GM19324 (cell line): Measurements from ENCODE around the gene CCDC30.
"Not testable (repeated sequence)": the region's sequence is repeated elsewhere in the genome, so short reads cannot be mapped to it uniquely, and the experiment has no call there.

ENCODE experiments used
- ATAC-seq: cut with Tn5 transposase; IDR thresholded peaks from one replicate; pipeline ENCODE4 v1.9.1; 2021; ENCODE audit warnings: mild to moderate bottlenecking, moderate library complexity; ENCODE audit not compliant: unreplicated experiment, low FRiP score

The CCDC30 gene

DNA sequence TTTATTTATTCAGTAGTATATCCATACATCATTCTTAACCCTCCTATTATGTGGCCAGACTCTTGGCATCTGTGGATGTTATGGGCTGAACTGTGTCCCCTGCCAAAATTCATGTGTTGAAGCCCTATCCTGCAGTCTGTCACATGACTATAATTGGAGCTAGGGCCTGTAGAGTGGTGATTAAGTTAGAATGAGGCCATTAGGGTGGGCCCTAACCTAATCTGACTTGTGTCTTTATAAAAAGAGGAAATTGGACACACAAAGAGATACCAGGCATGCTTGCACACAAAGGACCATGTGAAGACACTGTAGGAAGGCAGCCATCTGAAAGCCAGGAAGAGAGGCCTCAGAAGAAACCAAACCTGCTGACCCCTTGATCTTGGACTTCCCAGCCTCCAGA is 13.8 kb upstream of the CCDC30 start:
- no peak for ATAC-seq

DNA sequence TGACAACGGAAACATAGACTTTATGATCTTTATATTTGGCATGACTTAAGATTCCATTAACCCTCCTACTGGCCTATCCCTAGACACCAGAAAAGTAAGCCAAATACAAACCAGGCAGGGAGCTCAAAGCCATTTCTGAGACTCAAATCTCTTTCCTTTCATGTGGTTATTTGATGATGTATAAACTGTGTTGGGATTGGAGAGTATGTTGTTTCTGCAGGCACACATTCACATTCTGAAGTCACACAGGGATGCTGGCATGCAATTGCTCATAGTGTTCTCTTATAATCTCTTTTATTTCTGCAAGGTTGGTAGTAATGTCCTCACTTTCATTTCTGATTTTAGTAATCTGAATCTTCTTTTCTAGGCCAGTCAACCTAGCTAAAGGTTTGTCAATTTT is 13.0 kb upstream of the CCDC30 start:
- no peak for ATAC-seq

DNA sequence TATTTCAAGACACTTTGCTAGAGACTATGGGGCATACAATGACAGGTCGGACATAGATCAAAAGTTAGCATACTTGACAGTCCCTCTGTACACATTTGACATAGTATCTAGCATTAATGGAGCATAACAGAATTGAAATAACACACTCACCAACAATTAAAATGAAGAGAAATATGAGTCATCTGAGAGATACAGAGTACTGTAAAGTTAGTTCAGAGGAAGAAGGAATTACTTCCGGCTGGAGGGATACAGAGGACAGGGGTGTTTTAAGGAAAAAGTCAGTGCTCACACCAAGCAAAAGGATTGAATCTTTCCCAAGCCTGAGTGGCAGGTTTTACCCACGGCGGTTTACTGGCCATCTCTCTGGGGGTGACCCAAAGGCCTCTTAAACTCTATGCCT is 9.7 kb upstream of the CCDC30 start:
- no peak for ATAC-seq

- ATAC-seq, result no peak
Observed at GRCh38 chr1:42454403-42454802, 8.7 kb upstream of the CCDC30 start.

DNA sequence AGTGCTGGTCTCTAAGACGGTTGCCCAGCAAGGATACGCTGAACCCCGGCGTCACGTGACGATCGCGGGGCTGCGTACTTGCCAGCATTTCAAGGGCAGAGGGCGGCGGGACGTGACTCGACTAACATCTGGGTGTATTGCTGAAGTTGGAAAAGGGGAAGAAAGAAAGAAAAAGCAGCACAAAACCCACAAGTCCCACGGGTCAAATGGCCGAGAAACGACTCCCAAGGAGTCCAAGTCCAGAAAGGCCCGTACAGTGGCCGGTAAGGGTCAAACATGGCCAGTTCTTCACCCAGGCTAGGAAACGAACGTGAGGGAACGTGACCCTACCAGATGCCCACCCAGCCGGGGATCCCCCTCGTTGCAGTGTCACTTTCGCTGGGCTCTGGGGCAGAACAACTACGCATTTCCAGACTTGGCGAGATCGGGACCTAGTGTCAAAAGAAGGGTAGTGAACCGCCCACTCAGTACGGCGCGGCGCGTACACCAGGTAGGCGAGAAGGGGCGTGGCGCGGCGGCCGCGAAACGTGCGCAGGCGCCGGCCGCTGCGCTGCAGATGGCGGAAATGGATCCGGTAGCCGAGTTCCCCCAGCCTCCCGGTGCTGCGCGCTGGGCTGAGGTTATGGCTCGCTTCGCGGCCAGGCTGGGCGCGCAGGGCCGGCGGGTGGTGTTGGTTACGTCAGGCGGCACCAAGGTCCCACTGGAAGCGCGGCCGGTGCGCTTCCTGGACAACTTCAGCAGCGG is 6.9 kb upstream of the CCDC30 start, which contains the start of the genes PPCS and ZMYND12:
Gene PPCS (plus strand): TSS at position 534 of the 744 bp plus-strand sequence. CDS start 23 bp downstream, at position 557.
Gene ZMYND12 (minus strand): TSS at position 13 of the 744 bp plus-strand sequence. CDS start 25 bp downstream, outside the sequence.
- ATAC-seq, result peak; percentile 85

DNA sequence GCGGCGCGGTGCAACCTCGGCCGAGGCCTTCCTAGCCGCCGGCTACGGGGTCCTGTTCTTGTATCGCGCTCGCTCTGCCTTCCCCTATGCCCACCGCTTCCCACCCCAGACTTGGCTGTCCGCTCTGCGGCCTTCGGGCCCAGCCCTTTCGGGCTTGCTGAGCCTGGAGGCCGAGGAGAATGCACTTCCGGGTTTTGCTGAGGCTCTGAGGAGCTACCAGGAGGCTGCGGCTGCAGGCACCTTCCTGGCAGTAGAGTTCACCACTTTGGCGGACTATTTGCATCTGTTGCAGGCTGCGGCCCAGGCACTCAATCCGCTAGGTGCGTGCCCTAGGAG is 6.4 kb upstream of the CCDC30 start:
- ATAC-seq, result peak; percentile 51

GRCh38 chr1:42461196-42461595 is 1.9 kb upstream of the CCDC30 start:
- ATAC-seq, result no peak

DNA sequence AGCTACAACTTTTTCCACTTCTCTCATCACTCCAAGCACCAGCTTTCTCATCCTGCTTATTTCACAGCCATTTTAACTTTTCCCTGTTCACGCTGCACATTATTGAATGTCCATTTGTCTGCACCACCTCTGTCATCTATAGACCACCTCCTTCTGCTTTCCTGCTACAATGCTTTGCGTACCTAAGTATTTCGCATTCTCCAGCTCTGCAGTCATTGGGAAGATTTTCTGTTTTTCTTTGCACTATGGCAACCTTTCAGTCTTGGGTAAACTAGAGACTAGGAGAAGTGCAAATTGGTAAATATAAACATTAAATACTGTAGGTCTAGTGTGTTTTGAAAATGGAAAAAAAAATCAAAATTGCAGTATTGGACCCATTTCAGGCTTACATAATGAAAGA is 835 bp downstream of the CCDC30 start:
- no peak for ATAC-seq

DNA sequence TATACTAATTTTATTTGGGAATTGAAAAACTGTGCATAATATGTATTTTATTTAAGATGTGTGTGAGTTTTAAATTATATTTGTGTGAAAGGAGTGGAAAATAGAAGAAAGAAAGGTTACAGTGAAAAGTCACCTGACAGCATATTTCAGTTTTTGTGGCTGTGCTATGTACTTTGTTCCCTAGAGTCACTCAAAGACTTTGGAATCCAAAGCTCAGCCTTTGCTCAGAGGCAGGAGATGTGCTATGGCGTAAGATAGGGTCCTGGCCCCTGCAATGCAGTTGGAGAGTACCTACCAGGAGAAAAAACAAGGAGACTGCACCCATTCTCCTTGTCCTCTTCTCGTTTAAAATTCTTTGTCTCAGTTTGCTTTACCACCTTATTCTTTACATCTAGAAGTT is 2.9 kb downstream of the CCDC30 start:
- no peak for ATAC-seq

DNA sequence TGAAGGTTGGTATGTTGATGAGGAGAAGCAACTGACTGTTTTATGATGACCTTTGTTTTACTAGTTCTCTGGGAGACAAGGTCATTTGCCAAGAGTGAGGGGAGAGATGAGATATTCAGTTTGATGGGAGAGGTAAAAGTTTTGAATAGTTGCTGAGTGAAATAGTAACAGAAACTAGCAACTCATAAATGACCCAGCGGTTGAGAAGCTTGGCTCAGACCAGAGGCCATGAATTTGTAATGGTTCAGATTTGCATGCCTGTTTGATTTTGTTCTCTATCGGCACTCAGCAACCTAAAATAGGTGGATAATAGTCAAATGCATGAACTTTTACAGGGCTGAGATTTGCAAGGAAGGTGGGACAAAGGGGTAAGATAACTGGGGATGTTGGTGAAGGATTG is 6.6 kb downstream of the CCDC30 start:
- no peak for ATAC-seq

- ATAC-seq, result no peak
Observed at GRCh38 chr1:42476605-42477004, 13.5 kb downstream of the CCDC30 start.

GRCh38 chr1:42477354-42477753 is 14.3 kb downstream of the CCDC30 start:
- not testable (repeated sequence) for ATAC-seq

DNA sequence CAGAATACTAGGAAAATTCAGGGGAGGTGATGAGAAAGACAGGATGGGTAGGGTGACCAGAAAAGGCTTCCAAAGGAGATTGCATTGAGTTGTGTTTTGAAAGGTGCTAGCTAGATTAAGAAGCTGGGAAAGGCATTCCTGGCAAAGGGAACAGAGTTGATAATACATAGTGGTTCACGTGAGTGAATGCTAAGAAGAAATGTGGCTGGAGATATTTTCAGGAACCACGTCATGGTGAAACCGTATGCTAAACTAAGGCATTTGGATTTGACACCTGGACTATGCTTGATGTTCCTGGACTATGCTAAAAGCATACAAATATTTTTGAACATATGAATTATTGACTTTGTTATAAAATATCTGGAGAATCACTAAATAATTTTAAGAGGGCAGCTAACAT is 14.7 kb downstream of the CCDC30 start:
- no peak for ATAC-seq

DNA sequence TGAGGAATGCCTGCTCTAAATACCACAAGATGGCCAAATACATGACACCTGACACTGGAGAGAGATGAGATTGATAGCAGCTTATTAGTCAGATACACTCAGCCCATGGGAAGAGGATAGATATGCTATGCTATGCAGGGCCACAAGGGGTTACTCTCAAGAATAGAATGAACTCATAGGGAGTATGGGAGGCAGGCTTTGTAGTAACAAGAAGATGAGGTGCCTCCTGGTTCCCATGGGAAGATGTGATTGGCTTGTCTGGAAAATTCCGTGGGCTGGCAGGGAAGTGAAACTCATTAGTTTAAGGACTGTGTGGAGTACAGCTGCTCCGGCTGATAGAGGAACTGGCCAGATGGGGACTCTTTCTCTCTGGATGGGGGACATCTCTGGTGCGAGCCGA is 16.5 kb downstream of the CCDC30 start:
- ATAC-seq, result no peak

GRCh38 chr1:42480921-42481320 is 17.8 kb downstream of the CCDC30 start:
- no peak for ATAC-seq

- ATAC-seq, result no peak
Observed at GRCh38 chr1:42482635-42483153, 19.6 kb downstream of the CCDC30 start.

DNA sequence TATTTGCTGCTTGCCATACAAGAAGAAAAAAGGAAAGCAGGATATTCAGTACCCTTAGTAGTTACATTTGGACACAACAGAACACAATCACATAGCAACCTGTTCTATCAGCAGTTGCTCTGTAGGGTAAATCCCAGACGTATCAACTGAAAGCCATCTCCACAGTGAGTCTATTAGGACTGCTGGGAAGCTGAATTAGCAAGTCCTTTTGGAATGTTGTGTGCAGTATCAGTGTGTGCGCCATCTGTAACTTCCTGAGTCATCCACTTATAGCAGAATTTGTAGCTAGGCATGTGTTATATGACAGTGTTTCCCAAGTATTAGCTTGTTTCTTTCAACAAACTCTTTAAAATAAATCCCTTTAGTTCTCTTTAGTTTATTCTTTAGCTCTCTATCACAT is 21.3 kb downstream of the CCDC30 start:
- no peak for ATAC-seq

- ATAC-seq, result no peak
Observed at GRCh38 chr1:42490237-42490636, 27.2 kb downstream of the CCDC30 start.

- not testable (repeated sequence) for ATAC-seq
Observed at GRCh38 chr1:42502031-42502430, 38.9 kb downstream of the CCDC30 start.

- no peak for ATAC-seq
Observed at GRCh38 chr1:42504535-42505128, 41.5 kb downstream of the CCDC30 start.

DNA sequence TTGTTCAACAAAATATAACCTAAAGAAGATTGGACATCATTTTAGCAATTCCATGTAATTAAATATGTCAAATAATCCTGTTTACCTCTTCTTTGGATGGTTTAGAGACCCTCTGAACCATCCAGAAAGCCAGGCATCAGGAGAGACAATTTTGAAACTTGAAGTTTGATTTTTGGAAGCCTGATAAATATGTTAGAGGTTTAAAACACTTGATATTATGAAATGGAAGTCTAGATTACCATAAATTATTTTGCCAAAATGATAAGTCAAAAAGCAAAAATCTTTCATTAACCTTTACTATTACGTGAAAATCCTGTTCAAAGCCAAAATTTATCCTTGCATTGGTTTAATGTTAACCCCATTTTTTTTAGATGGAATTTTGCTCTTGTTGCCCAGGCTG is 43.5 kb downstream of the CCDC30 start:
- ATAC-seq, result no peak

GRCh38 chr1:42511581-42512155 is 48.6 kb downstream of the CCDC30 start:
- not testable (repeated sequence) for ATAC-seq
